Peyer's patch (tissue), 4 donors: Measurements from ENCODE around the gene PGAM1. TPM values are rescaled to one million over a fixed set of nuclear protein-coding genes. Genes with fewer than 3 reads are reported as not detected.

ENCODE experiments used
- DNase-seq, 3 donors: peaks; one replicate each; pipeline ENCODE4 v3.0.0-alpha.2; 2017 to 2019
- H3K27ac ChIP-seq, 4 donors: fragments of 200-600 bp; sonication (generic); one replicate each; pipeline ENCODE4 v1.5.1; 2016 to 2019
- H3K27me3 ChIP-seq, 2 donors: fragments of 200-600 bp; sonication (generic); one replicate each; pipeline ENCODE4 v1.5.1; 2019
- H3K36me3 ChIP-seq, 3 donors: fragments of 200-600 bp; sonication (generic); one replicate each; pipeline ENCODE4 v1.5.1; 2016 to 2019
- H3K4me1 ChIP-seq, 4 donors: fragments of 200-600 bp; sonication (generic); one replicate each; pipeline ENCODE4 v1.5.1; 2016 to 2019
- H3K4me3 ChIP-seq, 4 donors: fragments of 200-600 bp; sonication (generic); 1 replicate in 3 of 4; 2 replicates in 1 of 4; pipeline ENCODE4 v1.5.1; 2016 to 2019; ENCODE audit warnings: mild to moderate bottlenecking in 1 of 4
- H3K9me3 ChIP-seq, 4 donors: fragments of 200-600 bp; sonication (generic); one replicate each; pipeline ENCODE4 v1.5.1; 2016 to 2019; ENCODE audit warnings: mild to moderate bottlenecking in 1 of 4
- POLR2A ChIP-seq, 2 donors: fragments of 450-650 bp; IDR thresholded peaks; one replicate each; pipeline ENCODE4 v1.5.1; 2017; ENCODE audit warnings: antibody characterized with exemption in 2 of 2, mild to moderate bottlenecking in 2 of 2, moderate library complexity in 2 of 2
- small RNA-seq, 2 donors: library from RNA; depleted of rRNA; stranded (forward); fragments of <200 nt; gene quantifications; one replicate each; pipeline ENCODE3, GENCODE V24; 2016
- total RNA-seq, 4 donors: library from RNA; depleted of rRNA; stranded (reverse); fragments of >200 nt; gene quantifications; one replicate each; pipeline ENCODE4 v1.1.0, GENCODE V29; 2016
- TF ChIP-seq, protein P1 (sequence below), 6 experiments: fragments of 450-650 bp in 4 of 6; fragments of 200-600 bp in 2 of 6; sonication (generic) in 1 of 6; IDR thresholded peaks; one replicate each; pipeline ENCODE4 v1.5.1; 2017 to 2019; ENCODE audit warnings: antibody characterized with exemption in 6 of 6, mild to moderate bottlenecking in 3 of 6, moderate library complexity in 1 of 6

PGAM1 gene
- total RNA-seq, 4 donors from 2014 or later, result 118 to 244 (median 166) TPM

GRCh38 chr10:97481071-97481470 lies 55.1 kb downstream of the PGAM1 start:
- Histone ChIP-seq H3K27ac (no peak overlapping the region), H3K36me3 (peaks cover 0 to 56% (median 0%) of the 10 kb centered on the region in 3 donors), H3K27me3 (no peaks in the 10 kb centered on the region), H3K9me3 (no peaks in the 10 kb centered on the region), H3K4me3 (no peak overlapping the region), H3K4me1 (no peaks in the 10 kb centered on the region)
- TF ChIP-seq, protein P1, sequence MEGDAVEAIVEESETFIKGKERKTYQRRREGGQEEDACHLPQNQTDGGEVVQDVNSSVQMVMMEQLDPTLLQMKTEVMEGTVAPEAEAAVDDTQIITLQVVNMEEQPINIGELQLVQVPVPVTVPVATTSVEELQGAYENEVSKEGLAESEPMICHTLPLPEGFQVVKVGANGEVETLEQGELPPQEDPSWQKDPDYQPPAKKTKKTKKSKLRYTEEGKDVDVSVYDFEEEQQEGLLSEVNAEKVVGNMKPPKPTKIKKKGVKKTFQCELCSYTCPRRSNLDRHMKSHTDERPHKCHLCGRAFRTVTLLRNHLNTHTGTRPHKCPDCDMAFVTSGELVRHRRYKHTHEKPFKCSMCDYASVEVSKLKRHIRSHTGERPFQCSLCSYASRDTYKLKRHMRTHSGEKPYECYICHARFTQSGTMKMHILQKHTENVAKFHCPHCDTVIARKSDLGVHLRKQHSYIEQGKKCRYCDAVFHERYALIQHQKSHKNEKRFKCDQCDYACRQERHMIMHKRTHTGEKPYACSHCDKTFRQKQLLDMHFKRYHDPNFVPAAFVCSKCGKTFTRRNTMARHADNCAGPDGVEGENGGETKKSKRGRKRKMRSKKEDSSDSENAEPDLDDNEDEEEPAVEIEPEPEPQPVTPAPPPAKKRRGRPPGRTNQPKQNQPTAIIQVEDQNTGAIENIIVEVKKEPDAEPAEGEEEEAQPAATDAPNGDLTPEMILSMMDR (IDR thresholded peaks at IDR 0.05), result no peak
- no peak for TF ChIP-seq POLR2A (IDR thresholded peaks at IDR 0.05)
- no peak for DNase-seq

- TF ChIP-seq POLR2A (IDR thresholded peaks at IDR 0.05), result no peak
- TF ChIP-seq, protein P1 (IDR thresholded peaks at IDR 0.05), result no peak
- Histone ChIP-seq H3K27ac (no peak overlapping the region), H3K4me3 (no peak overlapping the region), H3K36me3 (peaks cover 0 to 43% (median 0%) of the 10 kb centered on the region in 3 donors), H3K9me3 (no peaks in the 10 kb centered on the region), H3K27me3 (no peaks in the 10 kb centered on the region), H3K4me1 (no peaks in the 10 kb centered on the region)
- no peak for DNase-seq
Measured at GRCh38 chr10:97482381-97482780, 56.4 kb downstream of the PGAM1 start.

Small RNAs within 50 kb of the gene (small RNA-seq; reads per million reads assigned to genes)
- gene RF00019, result 0 reads per million in 2 donors

Other genes starting within 250 kb of the PGAM1 start
- 1 to 10 TPM in 1 of 4 donors, under 1 TPM in 1, not detected in 2; 0.28 to 1.7 TPM for gene SLIT1, start 240.2 kb upstream of the PGAM1 start, total RNA-seq
- 10 to 100 TPM in 1 of 4 donors, 1 to 10 TPM in 3; 4.9 to 28.9 (median 7.3) TPM for gene ARHGAP19, start 133.6 kb upstream of the PGAM1 start, total RNA-seq
- gene FRAT1, start 106.9 kb upstream of the PGAM1 start, total RNA-seq, result 1 to 10 TPM; 1.7 to 9.7 (median 6.9) TPM
- 10 to 100 TPM; 19.0 to 31.7 (median 24.0) TPM for gene FRAT2, start 91.5 kb upstream of the PGAM1 start, total RNA-seq
- 10 to 100 TPM in 3 of 4 donors, 1 to 10 TPM in 1; 9.1 to 42.9 (median 22.5) TPM for gene RRP12, start 24.9 kb upstream of the PGAM1 start, total RNA-seq
- 10 to 100 TPM; 17.9 to 27.7 (median 23.0) TPM for gene EXOSC1, start 19.8 kb downstream of the PGAM1 start, total RNA-seq
- 10 to 100 TPM; 25.6 to 38.3 (median 28.4) TPM for gene ZDHHC16, start 20.0 kb downstream of the PGAM1 start, total RNA-seq
- gene MMS19, start 72.2 kb downstream of the PGAM1 start, total RNA-seq, result 100 to 1,000 TPM in 1 of 4 donors, 10 to 100 TPM in 3; 80.2 to 127 (median 85.7) TPM
- gene UBTD1, start 72.7 kb downstream of the PGAM1 start, total RNA-seq, result 1 to 10 TPM in 2 of 4 donors, under 1 TPM in 1, not detected in 1; 0.70 to 2.5 (median 1.4) TPM
- not detected for gene ANKRD2, start 146.6 kb downstream of the PGAM1 start, total RNA-seq
- gene HOGA1, start 158.2 kb downstream of the PGAM1 start, total RNA-seq, result under 1 TPM in 1 of 4 donors, not detected in 3; 0.40 TPM
- not detected for gene C10orf62, start 163.5 kb downstream of the PGAM1 start, total RNA-seq
- gene MORN4, start 207.3 kb downstream of the PGAM1 start, total RNA-seq, result 1 to 10 TPM in 1 of 4 donors, under 1 TPM in 2, not detected in 1; 0.35 to 1.4 (median 0.54) TPM
- gene PI4K2A, start 214.5 kb downstream of the PGAM1 start, total RNA-seq, result 10 to 100 TPM; 11.6 to 23.5 (median 19.4) TPM